Adipocyte (in vitro differentiated cells): ENCODE results near the gene UNC5A.

Experiments used
- DNase-seq: peaks from one replicate; pipeline ENCODE4 v3.0.0-alpha.2; 2015; ENCODE audit warnings: low read depth
- H3K27me3 ChIP-seq: replicated peaks from 2 replicates; pipeline ENCODE4 v1.7.0; 2013; ENCODE audit warnings: mild to moderate bottlenecking, low read length, moderate library complexity; ENCODE audit not compliant: control insufficient read depth, insufficient read depth
- H3K36me3 ChIP-seq: 2 replicates; pipeline ENCODE4 v1.7.0; 2013; ENCODE audit warnings: low read length, mild to moderate bottlenecking, moderate library complexity; ENCODE audit not compliant: control insufficient read depth, insufficient read depth, severe bottlenecking
- H3K4me1 ChIP-seq: 2 replicates; pipeline ENCODE4 v1.7.0; 2013; ENCODE audit warnings: mild to moderate bottlenecking, low read length, moderate library complexity; ENCODE audit not compliant: control insufficient read depth, insufficient read depth
- H3K4me3 ChIP-seq: 2 replicates; pipeline ENCODE4 v1.7.0; 2013; ENCODE audit warnings: mild to moderate bottlenecking, low read length, moderate library complexity
- H3K9ac ChIP-seq: 2 replicates; pipeline ENCODE4 v1.7.0; 2013; ENCODE audit warnings: mild to moderate bottlenecking, low read length, moderate library complexity
- H3K9me3 ChIP-seq: 2 replicates; pipeline ENCODE4 v1.7.0; 2013; ENCODE audit warnings: mild to moderate bottlenecking, low read length, moderate library complexity; ENCODE audit not compliant: control insufficient read depth

The UNC5A gene

GRCh38 chr5:176899946-176900779 is 89.8 kb downstream of the UNC5A start:
- Histone ChIP-seq H3K9me3 (no peaks in the 10 kb centered on the region), H3K27me3 (peaks cover 8% of the 10 kb centered on the region), H3K9ac (no peak overlapping the region), H3K4me3 (no peak overlapping the region), H3K4me1 (no peaks in the 10 kb centered on the region), H3K36me3 (peaks cover 33% of the 10 kb centered on the region)
- no peak for DNase-seq

DNA sequence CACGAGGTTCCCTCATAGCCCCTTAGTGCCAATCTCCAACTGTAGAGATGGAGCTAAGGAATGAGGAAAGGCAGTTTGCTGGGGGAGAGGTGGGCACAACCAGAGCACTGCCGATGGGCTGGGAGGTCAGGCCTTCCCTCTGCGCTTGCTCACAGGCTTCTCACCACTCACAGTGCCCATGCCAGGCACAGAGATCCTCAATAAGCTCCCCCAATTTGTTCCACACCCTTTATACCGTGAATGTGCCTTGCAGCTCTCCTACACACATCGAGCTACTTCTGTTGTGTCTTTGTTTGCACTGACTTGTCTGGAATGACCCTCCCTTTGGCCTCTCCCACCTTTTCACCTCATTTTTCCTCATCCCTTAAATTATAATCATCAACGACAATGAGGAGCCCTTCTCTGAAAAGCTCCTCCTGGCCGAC is 90.4 kb downstream of the UNC5A start:
- no peak overlapping the region for H3K9ac ChIP-seq
- H3K4me1 ChIP-seq, result no peaks in the 10 kb centered on the region
- no peak overlapping the region for H3K4me3 ChIP-seq
- no peak for DNase-seq
- H3K27me3 ChIP-seq, result peaks cover 8% of the 10 kb centered on the region
- H3K9me3 ChIP-seq, result no peaks in the 10 kb centered on the region
- H3K36me3 ChIP-seq, result peaks cover 39% of the 10 kb centered on the region

GRCh38 chr5:176901260-176902101 is 91.1 kb downstream of the UNC5A start:
- H3K9ac ChIP-seq, result no peak overlapping the region
- peaks cover 46% of the 10 kb centered on the region for H3K36me3 ChIP-seq
- peaks cover 8% of the 10 kb centered on the region for H3K27me3 ChIP-seq
- H3K4me1 ChIP-seq, result no peaks in the 10 kb centered on the region
- no peak for DNase-seq
- H3K9me3 ChIP-seq, result no peaks in the 10 kb centered on the region
- H3K4me3 ChIP-seq, result no peak overlapping the region

GRCh38 chr5:176902102-176902814 is 91.9 kb downstream of the UNC5A start:
- H3K9me3 ChIP-seq, result no peaks in the 10 kb centered on the region
- no peak overlapping the region for H3K9ac ChIP-seq
- H3K27me3 ChIP-seq, result peaks cover 5% of the 10 kb centered on the region
- peaks cover 54% of the 10 kb centered on the region for H3K36me3 ChIP-seq
- no peak for DNase-seq
- H3K4me1 ChIP-seq, result no peaks in the 10 kb centered on the region
- H3K4me3 ChIP-seq, result no peak overlapping the region

DNA sequence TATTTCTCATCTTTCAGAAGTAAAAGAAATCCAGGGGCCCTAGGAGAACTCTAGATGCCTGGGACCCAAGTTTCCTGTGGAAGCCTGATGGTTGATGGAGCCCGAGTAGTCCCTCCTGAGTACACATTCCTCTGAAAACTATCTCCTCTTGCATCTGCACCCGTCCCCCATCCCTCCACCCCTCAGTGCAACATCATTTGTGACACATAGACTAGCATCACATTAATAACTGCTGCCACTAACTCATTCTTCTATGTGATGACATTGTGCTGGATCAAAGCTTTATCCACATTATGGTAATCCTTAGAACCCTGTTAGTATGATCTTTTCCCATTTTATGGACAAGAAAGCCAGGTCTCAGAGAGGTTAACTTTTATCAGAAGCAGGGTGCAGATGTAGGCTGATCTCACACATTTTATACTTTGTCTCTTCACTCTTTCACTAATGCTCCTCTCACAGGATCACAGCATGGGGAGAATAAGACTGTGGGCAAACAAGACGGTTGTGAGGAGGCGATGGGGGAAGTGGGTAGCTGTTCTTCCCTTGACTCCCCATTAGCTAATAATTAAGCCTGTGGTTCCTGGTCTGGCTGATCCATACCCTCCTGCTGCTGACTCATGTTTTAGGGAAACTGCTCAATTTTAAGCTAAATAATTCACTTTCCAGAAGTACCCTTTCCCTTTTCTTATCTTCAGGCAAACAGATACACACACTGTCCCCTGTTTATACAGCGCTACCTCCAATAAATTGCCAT is 92.7 kb downstream of the UNC5A start:
- DNase-seq, result no peak

DNA sequence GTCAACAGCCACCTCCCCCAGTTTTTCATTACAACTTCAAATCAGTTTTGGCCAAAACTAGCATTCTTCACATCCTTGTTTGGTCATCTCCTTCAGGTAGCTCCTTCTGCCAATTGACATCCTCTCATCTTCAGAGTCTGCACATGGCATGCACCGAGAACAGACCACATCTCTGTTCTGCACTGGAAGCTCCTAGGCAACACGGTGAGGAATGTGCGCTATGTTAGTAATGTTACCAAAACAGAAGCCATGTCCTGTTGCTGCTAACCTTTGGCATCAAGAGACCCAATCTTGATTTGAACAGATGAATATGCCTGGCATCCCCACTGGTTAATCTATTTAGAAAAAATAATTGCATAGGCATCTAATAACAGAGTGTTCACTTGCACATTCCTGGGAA is 93.9 kb downstream of the UNC5A start:
- H3K27me3 ChIP-seq, result no peaks in the 10 kb centered on the region
- H3K4me3 ChIP-seq, result no peak overlapping the region
- peaks cover 67% of the 10 kb centered on the region for H3K36me3 ChIP-seq
- no peaks in the 10 kb centered on the region for H3K4me1 ChIP-seq
- no peak for DNase-seq
- H3K9me3 ChIP-seq, result no peaks in the 10 kb centered on the region
- H3K9ac ChIP-seq, result no peak overlapping the region

More for the DNA sequence above, 92.7 kb downstream of the UNC5A start:
- no peak overlapping the region for H3K4me3 ChIP-seq
- no peak overlapping the region for H3K9ac ChIP-seq
- H3K27me3 ChIP-seq, result no peaks in the 10 kb centered on the region
- no peaks in the 10 kb centered on the region for H3K4me1 ChIP-seq
- H3K9me3 ChIP-seq, result no peaks in the 10 kb centered on the region
- peaks cover 62% of the 10 kb centered on the region for H3K36me3 ChIP-seq

GRCh38 chr5:176906126-176906525 is 95.8 kb downstream of the UNC5A start:
- Histone ChIP-seq H3K36me3 (peaks cover 76% of the 10 kb centered on the region), H3K9ac (no peak overlapping the region), H3K4me1 (no peaks in the 10 kb centered on the region), H3K4me3 (no peak overlapping the region), H3K9me3 (no peaks in the 10 kb centered on the region), H3K27me3 (no peaks in the 10 kb centered on the region)
- DNase-seq, result no peak

- Histone ChIP-seq H3K36me3 (peaks cover 81% of the 10 kb centered on the region), H3K9me3 (no peaks in the 10 kb centered on the region), H3K9ac (no peak overlapping the region)
Observed at GRCh38 chr5:176906796-176907195, 96.4 kb downstream of the UNC5A start.

DNA sequence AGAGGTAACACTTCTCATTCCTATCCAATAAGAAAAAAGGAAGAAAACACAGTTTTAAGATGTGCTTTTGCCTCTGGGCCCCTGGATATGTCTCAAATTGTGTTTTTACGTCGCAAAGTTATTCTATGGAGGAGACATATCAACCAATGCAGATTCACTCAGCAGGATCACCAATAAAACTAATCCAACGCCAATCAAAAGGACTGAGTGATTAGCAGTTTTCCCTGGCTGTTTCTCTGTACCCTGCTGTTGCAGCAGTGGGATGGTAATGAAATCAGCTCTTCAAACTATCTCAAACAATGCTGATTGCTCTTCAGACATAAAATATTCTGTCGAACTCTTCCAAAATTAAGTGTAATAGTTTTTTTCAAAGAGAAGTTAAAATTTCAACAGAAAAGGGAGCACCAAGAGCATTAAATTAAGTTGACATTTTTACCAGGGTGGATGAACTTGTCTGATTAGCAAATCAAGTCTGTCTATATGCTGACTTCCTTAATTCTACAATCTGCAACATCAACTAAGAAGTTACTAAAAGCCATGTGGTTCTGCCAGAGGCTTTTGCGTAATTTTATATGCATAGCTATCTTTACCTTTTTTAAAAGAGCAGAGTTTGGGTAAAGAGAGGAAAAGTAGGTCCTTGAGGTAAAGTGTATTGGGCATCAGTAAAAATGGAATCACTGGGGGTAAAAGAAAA is 98.5 kb downstream of the UNC5A start:
- H3K4me3 ChIP-seq, result no peak overlapping the region
- DNase-seq, result no peak
- no peaks in the 10 kb centered on the region for H3K4me1 ChIP-seq
- H3K9ac ChIP-seq, result no peak overlapping the region
- H3K36me3 ChIP-seq, result peaks cover 64% of the 10 kb centered on the region
- H3K27me3 ChIP-seq, result no peaks in the 10 kb centered on the region
- no peaks in the 10 kb centered on the region for H3K9me3 ChIP-seq

More at GRCh38 chr5:176906796-176907195, 96.4 kb downstream of the UNC5A start:
- H3K4me1 ChIP-seq, result no peaks in the 10 kb centered on the region
- no peaks in the 10 kb centered on the region for H3K27me3 ChIP-seq
- no peak overlapping the region for H3K4me3 ChIP-seq
- no peak for DNase-seq

- no peak overlapping the region for H3K4me3 ChIP-seq
- no peaks in the 10 kb centered on the region for H3K4me1 ChIP-seq
- no peak for DNase-seq
- H3K36me3 ChIP-seq, result peaks cover 46% of the 10 kb centered on the region
- no peak overlapping the region for H3K9ac ChIP-seq
- no peaks in the 10 kb centered on the region for H3K9me3 ChIP-seq
- H3K27me3 ChIP-seq, result no peaks in the 10 kb centered on the region
Observed at GRCh38 chr5:176912115-176912514, 101.8 kb downstream of the UNC5A start.
